OCI-LY1 (cell line): ENCODE measurements around the gene MED13L.

ENCODE experiments used
- CTCF ChIP-seq: fragments of 200-600 bp; sonication (generic), shearing (Covaris generic); IDR thresholded peaks from 2 replicates; pipeline ENCODE4 v1.5.1; 2017; ENCODE audit warnings: mild to moderate bottlenecking, antibody characterized with exemption, low read length, moderate library complexity, mixed read lengths
- EZH2 ChIP-seq: fragments of 200-600 bp; sonication (generic), shearing (Covaris generic); IDR thresholded peaks from 2 replicates; pipeline ENCODE4 v1.8.0; 2017; ENCODE audit warnings: borderline replicate concordance, mixed run types, mild to moderate bottlenecking, antibody characterized with exemption, low read length, moderate library complexity, mixed read lengths

- TF ChIP-seq CTCF (no peak), EZH2 (no peak)
Observed at GRCh38 chr12:116136340-116136739, 141.2 kb downstream of the MED13L start.
